ENCODE measurements around the gene LMF1.
"Not testable (repeated sequence)": the region's sequence is repeated elsewhere in the genome, so short reads cannot be mapped to it uniquely, and the experiment has no call there.

LMF1 gene

GRCh38 chr16:869823-870641 lies 100.8 kb downstream of the LMF1 start:
- DNase-seq (ENCODE audit: low read depth), result no peak

DNA sequence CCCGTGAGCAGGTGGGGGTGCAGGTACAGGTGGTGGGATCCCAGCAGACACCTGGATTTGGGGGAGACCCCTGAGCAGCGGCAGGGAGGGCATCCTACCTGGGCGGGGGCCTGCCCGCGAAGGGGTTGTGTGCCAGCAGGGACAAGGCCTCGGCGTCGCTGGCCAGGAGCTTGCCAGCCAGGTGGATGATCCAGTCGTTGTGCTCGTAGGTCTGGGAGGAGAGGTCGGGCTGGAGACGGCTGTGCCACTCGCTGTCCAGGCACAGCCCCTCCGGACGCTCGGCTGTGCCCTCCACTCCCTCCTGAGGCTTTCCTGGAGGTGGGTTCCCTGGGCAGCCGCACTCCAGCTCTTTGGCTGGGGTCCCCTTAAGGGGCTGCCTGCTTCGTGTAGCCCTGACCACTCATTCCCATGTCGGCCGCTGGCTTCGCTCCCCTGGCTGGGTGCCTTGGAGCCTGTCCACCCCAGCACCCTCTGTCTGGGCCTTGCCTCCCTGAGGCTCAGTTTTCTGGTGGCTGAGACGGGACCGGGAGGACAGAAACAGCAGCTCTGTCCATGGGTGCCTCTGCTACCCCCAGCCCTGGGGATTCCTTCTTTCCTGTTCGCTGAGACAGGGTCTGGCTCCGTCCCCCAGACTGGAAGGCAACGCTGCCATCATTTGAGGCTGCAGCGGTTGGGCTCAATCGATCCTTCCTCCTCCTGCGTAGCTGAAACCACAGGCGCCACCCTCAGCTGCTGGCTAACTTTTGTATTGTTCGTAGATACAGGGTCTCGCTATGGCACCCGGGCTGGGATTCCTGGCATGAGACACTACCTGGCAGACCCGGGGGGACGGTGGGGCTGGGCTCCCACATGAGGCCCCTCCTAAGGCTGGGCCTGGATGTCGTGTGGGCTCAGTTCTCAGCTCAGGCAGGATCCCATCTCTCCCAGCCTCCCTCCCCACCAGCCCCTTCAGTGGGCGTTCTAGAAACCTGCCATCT lies 101.7 kb downstream of the LMF1 start:
- DNase-seq (ENCODE audit: low read depth), result no peak

GRCh38 chr16:868386-868755 lies 102.4 kb downstream of the LMF1 start:
- no peak for DNase-seq (ENCODE audit: low read depth)

DNA sequence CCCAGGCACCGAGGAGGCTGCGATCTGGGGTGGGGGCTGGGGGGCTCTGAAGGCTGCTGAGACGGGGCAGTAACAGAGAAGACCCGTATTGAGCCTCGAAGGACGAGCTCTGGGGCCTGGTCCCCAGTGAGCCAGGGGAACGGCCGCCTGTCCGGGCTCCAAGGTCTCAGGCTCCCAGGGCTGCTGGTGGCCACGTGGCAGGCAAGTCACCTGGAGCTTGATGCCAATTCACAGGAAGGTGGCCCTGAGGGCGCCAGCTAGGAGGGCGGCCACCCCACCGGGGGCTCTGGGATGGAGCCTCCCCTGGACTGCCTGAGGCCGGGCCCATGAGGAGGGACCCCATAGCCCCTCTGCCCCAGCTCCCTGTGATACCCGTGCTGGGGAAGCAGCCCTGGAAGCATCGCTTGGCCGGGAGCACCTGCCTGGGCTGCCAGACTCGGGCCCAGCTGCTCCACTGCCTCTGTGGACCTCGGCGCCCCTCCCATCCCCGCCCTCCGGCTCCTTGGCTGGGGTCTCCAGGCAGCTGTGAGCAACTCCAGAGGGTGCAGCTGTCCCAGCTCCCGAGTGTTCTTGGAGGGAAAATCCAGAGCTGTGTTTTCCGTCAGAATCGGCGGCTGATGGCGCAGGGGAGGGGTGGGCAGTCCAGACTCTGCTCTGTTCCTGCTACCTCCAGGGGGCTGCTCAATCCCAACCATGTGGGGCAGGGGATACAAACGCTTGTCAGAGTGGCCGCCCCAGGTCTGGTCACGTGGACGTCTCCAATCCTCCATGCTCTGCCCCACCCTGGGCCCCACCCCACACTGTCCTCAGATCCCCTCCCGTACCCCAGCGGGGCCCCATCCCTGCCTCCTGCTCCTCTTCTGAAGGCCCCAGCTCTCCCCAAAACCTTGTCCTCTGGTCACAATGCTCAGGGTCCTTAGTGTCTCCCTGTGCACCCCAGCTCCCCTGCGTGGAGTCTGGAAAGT lies 103.1 kb downstream of the LMF1 start:
- no peak for DNase-seq (ENCODE audit: low read depth)

GRCh38 chr16:866252-866896 lies 104.4 kb downstream of the LMF1 start:
- no peak for DNase-seq (ENCODE audit: low read depth)

- no peak for DNase-seq (ENCODE audit: low read depth)
Measured at GRCh38 chr16:865026-865425, 105.8 kb downstream of the LMF1 start.

GRCh38 chr16:861446-861845 lies 109.3 kb downstream of the LMF1 start:
- no peak for DNase-seq (ENCODE audit: low read depth)

DNA sequence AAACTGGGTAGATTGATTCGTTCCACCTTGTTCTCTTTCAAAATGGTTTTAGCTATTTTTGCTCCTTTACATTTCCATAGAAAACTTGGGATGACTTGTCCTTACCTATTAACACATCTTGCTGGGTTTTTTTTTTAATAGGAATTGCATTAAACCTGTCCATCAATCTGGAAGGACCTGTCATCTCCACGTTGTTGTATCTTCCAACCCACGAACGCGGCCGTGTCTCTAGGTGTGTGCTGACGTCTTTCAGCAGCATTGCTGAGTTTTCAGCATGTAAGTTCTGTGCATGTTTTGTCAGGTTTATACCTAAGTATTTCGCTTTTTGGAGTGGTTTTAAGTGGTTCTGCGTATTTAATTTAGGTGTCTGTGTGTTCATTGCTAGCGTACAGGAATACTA lies 109.9 kb downstream of the LMF1 start:
- no peak for DNase-seq (ENCODE audit: low read depth)

- DNase-seq (ENCODE audit: low read depth), result not testable (repeated sequence)
Measured at GRCh38 chr16:858971-859370, 111.8 kb downstream of the LMF1 start.

DNA sequence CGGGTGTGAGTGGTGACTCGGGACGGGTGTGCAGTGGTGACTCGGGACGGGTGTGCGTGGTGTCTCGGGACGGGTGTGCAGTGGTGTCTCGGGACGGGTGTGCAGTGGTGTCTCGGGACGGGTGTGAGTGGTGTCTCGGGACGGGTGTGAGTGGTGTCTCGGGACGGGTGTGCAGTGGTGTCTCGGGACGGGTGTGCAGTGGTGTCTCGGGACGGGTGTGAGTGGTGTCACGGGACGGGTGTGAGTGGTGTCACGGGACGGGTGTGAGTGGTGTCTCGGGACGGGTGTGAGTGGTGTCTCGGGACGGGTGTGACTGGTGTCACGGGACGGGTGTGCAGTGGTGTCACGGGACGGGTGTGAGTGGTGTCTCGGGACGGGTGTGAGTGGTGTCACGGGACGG lies 112.3 kb downstream of the LMF1 start:
- DNase-seq (ENCODE audit: low read depth), result not testable (repeated sequence)

- no peak for DNase-seq (ENCODE audit: low read depth)
Measured at GRCh38 chr16:856811-857210, 114.0 kb downstream of the LMF1 start.

- no peak for DNase-seq (ENCODE audit: low read depth)
Measured at GRCh38 chr16:856101-856500, 114.7 kb downstream of the LMF1 start.

DNA sequence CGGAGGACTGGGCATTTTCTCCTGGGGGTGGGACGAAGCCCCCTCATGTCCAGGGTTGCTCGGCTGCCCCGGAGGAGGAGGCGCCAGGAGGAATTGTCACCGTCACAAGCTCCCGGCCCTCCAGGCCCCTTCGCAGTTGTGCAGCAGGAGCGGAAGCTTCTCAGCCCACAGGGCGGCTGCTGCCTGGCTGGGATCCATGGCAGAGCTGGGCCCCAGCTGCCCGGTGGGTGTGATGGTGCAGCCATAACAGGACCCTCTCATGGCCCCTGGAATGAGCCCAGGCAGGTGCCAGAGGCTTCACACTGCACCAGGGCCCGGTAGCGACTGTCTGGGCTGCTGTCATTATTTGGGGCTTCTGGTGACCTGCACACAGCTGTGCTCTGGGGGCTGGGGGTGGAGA lies 115.3 kb downstream of the LMF1 start:
- DNase-seq (ENCODE audit: low read depth), result no peak

GRCh38 chr16:854808-855410 lies 115.9 kb downstream of the LMF1 start:
- no peak for DNase-seq (ENCODE audit: low read depth)

GRCh38 chr16:853981-854807 lies 116.6 kb downstream of the LMF1 start:
- DNase-seq (ENCODE audit: low read depth), result no peak

DNA sequence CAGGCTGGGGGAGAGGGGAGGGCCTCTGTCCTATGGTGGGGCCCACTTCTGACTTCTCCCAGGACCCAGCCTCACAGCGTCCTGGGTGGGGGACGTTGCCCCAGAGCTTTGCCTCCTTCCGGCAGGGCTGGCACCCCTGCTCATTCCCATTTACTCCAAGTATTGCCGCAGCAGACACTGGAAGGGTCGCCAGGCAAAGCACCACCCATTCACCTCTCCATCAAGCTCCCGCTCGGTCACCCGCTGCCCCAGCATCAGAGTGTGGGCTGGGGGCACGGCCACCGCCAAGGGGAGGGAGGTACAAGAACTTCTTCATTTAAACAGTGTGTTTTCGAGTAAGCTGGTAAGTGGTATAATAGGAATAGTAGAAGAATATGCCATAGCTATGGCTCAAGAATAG lies 117.5 kb downstream of the LMF1 start:
- DNase-seq (ENCODE audit: low read depth), result no peak

DNA sequence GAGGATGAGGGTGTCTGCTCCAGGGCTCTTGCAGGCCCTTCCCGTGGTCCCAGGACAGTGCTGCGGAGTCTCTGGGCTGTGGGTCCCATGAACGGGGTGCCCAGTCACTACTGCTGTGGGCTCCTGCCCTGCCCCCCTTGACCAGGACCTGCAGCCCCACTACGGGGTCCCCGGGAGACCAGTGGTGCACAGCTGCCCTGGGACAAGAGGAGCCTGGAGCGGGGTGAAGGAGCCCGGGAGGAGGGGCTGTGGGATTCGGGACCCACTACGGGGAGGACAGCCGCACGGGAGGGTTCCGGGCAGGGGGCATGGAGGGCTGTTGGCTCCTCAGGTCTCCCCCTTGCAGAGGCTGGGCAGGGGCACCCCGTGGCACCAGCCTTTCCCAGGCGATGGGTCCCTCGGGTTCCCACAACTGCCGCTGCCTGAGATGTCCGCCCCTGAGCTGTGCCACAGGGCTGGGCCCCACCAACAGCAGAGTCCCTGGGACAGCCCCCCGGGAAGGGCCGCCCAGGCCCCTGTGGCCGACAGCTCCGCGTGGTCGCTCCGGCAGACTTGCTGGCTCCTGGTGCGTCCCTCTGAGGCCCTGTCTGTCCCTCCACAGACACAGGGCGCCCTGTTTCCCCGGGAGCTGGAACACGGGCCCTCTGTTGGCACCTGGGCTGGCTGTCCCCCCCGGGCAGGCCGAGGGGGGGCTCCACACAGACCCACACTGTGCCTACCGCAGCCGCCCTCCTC lies 118.2 kb downstream of the LMF1 start:
- no peak for DNase-seq (ENCODE audit: low read depth)

DNA sequence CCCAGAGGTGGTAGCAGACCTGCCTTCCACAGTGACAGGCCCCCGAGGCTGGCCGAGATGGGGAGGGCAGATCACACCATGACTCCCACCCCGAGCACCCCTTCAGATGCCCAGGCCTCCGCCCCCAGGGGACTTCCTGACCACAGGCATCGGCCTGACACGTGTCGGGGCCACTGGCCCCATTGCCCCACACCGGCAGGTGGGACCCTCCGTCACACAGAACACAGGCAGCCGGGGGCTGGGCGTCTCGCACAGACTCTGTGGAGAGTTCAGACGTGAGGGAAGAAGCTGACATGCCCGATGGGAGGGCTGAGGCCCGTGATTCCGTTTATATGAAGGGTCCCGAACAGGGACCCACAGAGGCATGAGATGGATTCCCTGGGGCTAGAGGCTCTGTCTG lies 118.9 kb downstream of the LMF1 start:
- no peak for DNase-seq (ENCODE audit: low read depth)

GRCh38 chr16:851209-851810 lies 119.5 kb downstream of the LMF1 start:
- DNase-seq (ENCODE audit: low read depth), result no peak

Data from fibroblast of gingiva (primary cell).